HG02642 (cell line): ENCODE measurements around the gene ZFTA.
"Not testable (repeated sequence)": the region's sequence is repeated elsewhere in the genome, so short reads cannot be mapped to it uniquely, and the experiment has no call there.

Source experiments
- ATAC-seq: cut with Tn5 transposase; IDR thresholded peaks from one replicate; pipeline ENCODE4 v1.9.1; 2021; ENCODE audit warnings: mild to moderate bottlenecking; ENCODE audit not compliant: unreplicated experiment, poor library complexity

The ZFTA gene

DNA sequence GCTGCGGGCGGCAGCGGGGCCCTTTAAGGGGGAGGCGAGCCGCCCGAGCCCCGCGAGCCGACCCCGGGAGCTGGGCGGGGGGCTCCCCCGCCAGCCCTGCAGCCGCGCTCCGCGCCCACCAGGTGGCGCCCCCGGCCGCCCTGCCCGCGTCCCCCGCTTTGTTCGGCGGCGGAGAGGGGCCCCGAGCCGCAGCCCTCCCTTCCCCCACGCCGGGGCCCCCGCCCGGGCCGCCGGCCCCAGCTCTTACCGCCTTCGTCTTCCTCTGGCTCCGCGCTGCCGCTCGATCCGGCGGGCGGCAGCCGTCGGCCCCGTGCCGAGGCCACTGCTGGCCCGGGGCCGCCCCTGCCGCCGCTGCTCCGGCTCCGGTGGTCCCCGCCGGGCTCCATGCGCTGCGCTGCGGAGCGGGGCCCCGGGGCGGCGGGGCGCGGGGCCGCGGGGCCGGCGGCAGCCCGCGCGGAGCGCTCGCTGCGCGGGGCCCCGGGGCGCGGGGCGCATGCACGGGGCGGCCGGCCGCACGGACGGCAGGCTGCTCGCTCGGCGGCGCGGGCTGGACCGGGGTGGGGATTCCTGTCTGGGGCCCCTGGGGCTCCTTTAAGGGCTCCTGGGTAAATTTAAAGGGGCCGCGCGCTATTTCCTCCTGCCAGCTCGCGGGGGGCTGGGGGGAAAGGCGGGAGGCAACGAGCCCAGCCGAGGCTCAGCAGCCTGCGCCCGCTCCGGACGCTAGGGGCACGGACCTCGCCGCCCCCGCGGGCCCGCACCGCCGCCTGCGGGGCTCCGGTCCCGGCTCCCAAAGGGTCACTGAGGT lies at the start of gene ZFTA:
TSS of gene ZFTA (minus strand) at position 539 of the 805 bp plus-strand sequence. CDS start at position 386, 153 bp downstream.
- ATAC-seq: peak; percentile 55

DNA sequence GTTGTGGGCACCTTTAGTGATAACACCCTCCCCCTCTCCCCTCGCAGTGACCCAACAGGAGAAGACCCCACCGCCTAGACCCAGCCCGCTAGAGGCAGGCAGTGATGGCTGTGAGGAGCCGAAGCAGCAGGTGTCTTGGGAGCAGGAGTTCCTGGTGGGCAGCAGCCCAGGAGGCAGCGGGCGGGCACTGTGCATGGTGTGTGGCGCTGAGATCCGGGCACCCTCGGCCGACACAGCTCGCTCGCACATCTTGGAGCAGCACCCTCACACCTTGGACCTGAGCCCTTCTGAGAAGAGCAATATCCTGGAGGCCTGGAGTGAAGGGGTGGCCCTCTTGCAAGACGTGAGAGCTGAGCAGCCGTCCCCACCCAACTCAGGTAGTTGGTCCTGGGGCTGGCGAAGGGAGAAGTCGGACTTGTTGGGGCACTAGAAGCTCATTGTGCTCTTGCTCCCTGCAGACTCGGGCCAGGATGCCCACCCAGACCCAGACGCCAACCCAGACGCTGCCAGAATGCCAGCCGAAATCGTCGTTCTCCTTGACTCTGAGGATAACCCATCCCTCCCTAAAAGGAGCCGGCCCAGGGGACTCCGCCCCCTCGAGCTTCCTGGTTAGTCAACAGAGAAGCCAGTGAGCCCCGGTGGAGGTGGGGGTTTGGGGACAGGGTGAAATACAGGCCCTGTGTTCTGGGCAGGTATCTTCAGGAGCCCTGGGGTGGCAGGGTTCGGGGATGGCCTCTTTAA lies 49.4 kb upstream of the ZFTA start:
- no peak for ATAC-seq

DNA sequence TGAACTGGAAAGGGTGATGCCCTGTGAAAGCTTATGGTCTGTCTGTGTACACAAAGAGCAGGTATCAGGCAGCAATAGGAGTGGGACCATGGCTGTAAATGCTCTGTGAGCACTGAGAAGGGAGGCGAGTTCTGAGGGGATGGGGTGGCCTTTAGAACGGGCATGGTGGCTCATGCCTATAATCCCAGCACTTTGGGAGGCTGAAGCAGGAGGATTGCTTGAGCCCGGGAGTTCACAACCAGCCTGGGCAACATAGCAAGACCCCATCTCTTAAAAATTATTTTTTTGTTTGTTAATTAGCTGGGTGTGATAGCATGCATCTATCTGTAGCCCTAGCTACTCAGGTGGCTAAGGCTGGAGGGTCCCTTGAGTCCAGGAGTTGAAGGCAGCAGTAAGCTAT lies 48.2 kb upstream of the ZFTA start:
- ATAC-seq: no peak

DNA sequence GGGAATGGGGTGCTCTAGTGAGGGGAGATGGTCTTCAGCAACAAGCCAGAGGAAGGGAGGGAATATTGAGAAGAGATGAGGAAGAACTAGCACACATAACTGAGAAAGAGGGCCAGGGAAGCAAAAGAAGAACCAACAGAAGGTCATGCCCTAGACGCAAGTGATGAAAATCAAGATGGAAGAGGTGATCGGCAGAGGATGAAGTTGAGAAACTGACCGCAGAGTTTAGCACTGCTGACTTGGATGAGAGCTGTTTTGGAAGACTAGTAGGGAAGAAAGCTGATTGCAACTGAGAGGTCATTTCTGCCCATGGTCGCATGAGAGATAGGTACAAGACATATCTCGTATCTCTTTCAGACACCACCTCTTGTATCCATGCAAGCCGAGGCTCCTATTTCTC lies 47.6 kb upstream of the ZFTA start:
- ATAC-seq: no peak

DNA sequence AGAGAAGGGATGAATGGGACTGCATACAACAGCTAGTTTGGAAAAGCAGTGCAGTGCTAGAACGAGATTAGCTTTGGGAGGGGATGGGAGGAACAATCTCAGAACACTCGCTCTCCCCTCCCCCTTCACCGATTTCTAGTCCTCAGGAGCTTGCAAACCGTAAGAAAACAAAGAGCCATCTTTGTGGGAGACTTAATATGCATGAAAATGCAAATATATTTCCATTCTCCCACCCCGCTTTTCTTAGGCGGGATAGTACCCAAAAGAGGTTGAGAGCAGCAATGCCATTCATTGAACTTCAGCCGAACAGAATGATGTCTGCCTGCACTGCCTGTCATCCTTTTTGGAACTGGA lies 45.8 kb upstream of the ZFTA start:
- no peak for ATAC-seq

DNA sequence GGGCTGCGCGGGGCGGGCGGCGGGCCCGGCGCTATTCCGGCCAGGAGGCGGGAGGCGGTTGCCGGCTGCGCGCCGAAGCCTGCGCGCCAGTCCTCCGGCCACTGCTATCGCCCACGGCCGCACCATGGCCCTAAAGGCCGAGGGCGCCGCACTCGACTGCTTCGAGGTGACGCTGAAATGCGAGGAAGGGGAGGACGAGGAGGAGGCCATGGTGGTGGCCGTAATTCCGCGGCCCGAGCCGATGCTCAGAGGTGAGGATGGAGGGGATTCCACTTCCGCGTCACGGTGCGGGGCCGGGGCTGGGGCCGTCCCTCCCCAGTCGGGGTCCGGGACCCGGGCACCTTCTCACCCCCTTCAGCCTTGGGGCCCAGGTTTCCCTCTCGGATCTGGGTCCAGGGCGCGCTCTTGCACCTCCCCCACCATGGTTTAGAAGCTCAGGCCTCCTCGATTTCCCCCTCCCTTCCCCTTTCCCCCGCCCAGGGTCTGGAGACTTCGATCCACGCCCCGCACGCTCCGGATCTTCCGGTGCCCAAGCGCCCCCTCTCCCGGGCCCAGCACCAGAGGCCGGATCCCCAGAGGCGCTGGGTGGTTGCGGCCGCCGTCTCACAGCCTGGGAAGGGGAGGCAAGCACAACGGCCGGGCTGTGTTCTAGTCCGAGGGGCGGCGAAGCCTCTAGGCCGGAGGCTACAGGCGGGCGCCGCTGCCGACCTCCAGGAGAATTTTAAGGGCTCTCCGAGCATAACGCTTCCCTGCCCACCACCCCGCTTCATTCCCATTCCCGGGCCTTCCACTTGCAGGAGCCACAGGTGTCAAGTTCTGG lies 45.2 kb upstream of the ZFTA start:
- peak; percentile 43 for ATAC-seq

DNA sequence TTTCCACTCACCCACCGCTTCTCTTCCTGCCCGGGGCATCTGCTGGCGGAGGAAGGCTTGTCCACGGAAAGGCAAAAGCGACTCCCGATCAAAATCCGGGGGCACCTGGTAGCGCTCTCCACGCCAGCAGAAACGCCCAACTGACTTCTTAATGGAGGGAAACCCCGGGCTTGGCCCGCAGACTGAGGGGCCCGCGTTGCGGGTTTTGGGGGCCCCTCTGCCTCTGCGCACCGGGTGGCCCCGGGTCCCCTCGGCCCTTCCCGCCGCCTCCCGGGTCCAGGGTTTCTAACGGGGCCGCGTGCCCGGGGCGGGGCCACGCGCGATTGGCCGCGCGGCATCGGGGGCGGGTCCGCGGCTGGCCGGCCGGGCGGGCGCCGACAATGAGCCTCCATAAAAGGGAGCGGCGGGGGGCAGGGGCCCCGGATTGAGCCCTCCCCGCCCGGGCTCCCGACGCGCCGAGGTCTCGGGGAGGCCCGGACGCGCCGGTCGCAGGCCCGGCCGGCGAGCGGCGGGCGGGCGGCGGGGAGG lies 44.5 kb upstream of the ZFTA start, which contains the start of gene SPINDOC:
TSS of gene SPINDOC (plus strand) at position 422 of the 528 bp plus-strand sequence. CDS start 231 bp downstream, outside the sequence.
- ATAC-seq: peak; percentile 87

DNA sequence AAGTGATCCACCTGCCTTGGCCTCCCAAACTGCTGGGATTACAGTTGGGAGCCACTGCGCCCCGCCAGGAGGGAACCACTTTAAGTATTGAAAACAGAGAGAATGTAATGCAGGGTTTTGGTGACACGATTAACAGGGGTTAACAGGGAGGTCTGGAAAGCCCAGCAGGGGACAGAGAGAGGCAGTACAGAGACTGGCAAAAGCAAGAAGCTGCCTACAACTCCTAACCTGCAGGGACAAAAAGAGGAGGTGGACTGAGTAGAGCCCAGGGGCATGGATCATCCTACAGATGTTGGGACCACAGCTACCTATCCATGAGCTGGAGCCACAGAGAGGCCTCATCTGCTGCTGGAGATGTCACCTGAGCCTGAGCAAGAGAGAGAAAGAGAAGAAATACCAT lies 42.9 kb upstream of the ZFTA start:
- ATAC-seq: no peak

DNA sequence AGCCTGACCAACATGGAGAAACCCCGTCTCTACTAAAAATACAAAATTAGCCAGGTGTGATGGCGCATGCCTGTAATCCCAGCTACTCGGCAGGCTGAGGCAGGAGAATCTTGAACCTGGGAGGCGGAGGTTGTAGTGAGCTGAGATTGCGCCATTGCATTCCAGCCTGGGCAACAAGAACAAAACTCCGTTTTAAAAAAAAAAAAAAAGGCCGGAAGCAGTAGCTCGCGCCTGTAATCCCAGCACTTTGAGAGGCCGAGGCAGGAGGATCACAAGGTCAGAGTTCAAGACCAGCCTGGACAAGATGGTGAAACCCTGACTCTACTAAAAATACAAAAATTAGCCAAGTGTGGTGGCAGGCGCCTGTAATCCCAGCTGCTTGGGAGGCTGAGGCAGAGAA lies 41.8 kb upstream of the ZFTA start:
- ATAC-seq: not testable (repeated sequence)

DNA sequence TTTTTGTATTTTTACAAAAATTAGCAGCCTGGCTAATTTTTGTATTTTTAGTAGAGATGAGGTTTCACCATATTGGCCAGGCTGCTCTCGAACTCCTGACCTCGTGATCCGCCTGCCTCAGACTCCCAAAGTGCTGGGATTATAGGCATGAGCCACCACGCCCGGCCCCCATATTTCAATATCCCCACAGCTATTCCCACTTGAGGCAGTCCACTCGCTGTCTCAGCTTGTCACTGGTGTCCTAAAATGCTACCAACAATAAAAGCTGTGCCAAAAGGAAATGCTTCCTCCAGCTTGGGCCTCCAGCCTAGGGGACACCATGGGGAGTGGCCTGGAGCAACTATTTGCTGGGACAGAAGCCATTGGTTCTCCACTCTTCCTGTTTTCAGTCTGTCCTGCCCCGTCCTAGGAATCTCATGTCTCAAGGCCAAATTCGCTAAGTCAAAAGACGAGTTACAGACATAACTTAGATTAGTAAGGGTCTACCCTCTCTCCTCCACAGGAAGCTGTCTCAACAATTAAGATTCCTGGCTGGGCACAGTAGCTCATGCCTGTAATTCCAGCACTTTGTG lies 37.4 kb upstream of the ZFTA start:
- ATAC-seq: no peak

DNA sequence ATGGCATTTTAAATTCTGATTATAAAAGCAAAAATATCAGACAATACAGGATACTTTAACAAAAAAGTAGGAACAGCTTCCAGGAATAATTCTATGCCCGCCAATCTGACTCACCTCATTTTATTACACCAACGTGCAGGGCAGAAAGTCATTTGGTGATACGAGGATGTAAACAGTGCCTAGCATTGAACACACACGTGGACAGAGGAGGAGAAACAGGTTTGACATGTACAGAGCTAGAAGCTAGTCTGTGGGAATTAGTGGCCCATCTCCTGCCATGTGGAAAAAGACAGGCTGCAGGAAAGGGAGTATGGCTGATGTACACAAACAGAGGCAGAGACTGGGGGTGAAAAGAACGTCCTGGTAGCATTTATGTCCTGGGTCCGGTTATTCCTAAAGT lies 35.7 kb upstream of the ZFTA start:
- no peak for ATAC-seq

DNA sequence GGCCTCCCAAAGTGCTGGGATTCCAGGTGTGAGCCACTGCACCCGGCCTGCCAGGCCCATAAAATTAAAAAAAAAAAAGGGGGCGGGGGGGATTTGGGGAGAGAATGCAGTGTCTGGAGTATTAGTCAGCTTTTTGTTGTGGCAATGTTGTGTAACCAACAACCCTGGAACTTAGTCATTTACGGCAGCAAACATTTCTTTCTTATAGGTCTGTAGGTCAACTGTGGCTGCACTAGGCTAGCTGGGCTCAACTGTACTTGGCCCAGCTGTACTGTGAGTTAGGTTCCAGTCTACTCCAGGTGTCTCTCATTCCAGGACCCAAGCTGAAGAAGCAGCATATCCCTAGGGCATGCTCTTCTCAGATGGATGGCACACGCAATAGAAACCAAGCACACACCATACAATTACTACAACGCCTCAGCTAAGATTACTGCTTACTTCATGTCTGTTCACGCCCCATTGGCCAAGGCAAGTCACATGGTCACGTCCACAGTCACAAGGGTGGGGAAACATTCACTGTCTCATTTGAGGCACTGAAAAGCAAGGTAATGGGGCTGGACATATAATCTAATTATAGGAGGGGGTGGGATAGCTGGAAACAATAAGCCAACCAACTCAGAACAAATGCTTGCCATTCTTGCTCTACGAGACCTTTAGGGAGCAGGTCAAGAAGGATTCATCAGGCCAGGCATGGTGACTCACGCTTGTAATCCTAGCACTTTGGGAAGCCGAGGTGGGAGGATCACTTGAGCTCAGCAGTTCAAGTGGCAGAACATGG lies 34.3 kb upstream of the ZFTA start:
- no peak for ATAC-seq

DNA sequence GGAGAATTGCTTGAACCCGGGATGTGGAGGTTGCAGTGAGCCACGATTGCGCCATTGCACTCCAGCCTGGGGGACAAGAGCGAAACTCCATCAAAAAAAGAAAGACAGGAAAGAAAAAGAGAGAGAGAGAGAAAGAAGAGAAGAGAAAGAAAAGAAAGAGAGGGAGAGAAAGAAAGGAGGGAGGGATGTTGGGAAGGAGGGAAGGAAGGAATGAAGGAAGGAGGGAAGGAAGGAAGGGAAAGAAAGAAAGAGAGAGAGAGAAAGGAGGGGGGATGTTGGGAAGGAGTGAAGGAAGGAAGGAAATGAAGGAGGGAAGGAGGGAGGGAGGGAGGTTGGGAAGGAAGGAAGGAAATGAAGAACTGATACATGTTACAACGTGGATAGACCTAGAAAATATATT lies 32.3 kb upstream of the ZFTA start:
- ATAC-seq: no peak

DNA sequence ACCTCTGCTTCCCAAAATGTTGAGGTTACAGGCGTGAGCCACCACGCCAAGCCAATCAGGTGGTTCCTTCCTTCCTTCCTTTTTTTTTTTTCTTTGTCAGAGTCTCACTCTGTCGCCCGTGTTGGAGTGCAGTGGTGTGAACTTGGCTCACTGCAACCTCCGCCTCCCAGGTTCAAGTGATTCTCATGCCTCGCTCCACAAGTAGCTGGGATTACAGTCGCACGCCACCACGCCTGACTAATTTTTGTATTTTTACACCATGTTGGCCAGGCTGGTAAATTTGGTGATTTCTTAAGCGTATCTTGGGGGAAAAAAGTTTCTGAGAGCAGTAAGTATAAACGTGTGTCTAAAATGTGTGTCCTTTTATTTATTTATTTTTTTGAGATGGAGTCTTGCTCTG lies 26.5 kb upstream of the ZFTA start:
- no peak for ATAC-seq

DNA sequence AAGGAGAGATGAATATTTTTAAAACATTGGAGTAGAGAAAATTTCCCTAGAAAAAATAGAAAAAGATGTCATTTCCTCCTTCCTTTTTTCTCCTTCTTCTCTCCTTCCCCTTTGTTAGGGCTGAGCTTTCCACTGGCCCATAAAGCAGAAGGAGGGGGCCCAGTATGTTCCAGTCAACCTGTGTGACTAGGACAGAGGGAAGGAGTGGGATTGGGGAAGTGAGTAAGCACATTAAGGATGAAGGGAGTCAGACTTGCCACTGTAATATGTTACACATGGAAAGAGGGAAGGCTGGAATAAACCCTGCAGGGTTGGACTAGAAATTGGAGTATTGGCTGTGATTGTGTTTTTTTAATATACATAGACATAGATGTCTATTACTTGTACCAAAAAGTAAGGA lies 24.6 kb upstream of the ZFTA start:
- no peak for ATAC-seq

DNA sequence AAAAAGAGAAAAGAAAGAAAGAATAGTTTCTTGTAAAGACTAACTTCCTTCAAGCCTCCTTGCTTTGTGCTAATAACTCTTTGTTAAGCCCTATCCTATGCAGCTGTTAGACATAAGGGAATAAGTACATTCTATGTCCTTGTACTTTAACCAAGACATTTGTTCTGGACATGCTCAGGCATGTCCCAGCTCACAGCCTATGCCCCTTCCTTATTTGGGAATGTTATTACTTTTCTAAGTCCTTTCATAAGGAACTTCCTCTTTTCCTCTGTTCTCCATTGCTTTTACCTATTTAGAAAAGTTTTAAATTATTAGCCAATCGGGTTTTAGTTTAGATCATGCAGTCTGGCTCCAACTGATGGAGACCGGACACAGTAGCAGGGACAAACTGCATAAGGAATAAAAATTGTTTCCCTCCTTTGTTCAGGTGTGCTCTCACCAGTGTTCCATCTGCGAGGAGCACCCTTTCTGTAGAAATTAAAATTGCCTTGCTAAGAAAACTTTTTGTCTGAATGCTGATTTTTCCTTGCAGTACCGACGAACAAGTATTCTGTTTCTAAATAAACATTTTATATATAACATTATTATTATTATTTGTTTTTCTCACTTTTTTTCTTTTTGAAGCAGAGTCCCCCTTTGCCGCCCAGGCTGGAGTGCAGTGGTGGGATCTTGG lies 23.1 kb upstream of the ZFTA start:
- no peak for ATAC-seq

DNA sequence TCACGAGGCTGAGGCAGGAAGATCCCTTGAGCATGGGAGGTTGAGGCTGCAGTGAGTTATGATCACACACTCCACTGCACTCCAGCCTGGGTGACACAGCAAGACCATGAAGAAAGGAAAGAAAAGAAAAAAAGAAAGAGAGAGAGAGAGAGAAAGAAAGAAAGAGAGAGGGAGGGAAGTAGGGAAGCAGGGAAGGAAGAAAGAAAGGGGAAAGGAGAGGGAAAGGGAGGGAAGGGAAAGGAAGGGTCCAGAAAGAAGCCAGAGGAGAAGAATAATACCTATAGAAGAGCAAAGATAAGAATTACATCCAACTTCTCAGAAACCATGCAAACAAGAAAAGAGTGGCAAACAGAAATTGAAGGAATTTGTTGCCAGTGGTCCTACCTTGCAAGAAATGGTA lies 17.2 kb upstream of the ZFTA start:
- ATAC-seq: no peak

DNA sequence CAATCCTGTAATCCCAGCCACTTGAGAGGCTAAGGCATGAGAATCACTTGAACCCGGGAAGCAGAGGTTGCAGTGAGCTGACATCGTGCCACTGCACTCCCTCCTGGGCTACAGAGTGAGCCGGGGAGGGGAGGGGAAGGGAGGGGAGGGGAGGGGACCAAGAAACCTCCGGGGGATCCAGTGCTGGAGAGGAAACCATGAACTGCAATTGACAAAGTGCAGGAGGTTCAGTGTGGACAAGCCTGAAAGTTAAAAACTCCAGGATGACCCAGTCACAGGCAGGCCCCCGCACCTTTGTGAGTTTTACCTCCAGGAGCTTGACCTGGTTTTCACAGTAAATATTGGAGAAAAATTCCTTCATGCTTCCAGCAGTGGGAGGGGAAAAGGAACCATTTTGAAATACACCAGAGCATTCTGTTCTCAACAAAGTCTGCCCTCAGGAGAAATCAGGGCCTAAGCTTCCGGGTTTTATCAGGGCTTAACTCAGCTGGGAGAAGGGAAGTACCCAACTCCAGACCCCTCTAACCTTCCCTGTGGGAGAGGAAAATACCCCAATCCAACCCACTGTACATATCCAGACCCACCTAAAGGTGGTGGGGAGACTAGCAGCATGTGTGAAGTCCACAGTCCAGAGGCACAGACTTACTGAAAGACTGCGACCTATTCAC lies 15.5 kb upstream of the ZFTA start:
- no peak for ATAC-seq

DNA sequence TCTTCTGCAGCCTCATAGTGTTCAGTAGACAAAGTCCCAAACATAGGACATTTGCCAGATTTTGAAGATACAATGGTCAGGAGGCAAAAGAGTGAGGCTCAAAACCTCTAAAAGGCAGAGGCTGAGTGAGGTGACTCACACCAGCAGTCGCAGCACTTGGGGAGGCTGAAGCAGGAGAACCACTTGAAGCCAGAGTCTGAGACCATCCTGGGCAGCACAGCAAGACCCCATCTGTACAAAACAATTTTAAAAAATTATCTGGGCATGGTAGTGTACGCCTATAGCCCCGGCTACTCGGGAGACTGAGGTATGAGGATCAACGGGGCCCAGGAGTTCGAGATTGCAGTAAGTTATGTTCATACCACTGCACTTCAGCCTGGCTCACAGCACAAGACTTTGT lies 14.2 kb upstream of the ZFTA start:
- no peak for ATAC-seq
